ENCODE data around the gene TASL.

DNA sequence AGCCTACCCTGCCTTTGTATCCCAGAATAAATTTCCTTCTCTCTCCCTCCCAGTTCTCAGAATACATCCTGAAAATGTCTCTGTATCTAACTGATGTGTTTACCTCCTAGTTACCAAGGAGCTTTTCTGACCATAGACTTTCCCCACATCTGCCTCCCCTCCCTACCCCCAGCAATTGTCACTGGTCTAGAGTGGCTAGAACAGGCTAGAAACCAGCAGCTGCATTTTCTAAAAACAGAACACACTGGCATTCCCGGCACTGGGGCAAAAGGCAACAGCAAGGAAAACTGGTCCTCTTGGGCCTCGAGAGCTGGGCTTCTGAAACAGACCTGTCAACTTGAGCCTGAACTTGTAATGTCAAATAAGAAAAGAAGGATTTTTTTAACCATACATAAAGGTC lies 16.4 kb downstream of the TASL start:
- TF ChIP-seq SIN3A (IDR thresholded peaks at IDR 0.05; ENCODE audit: borderline replicate concordance, insufficient read depth, low read depth, low read length) (no peak), CTCF (IDR thresholded peaks at IDR 0.05) (no peak), POLR2AphosphoS5 (IDR thresholded peaks at IDR 0.05; ENCODE audit: low read depth, low read length) (no peak)

Data from Panc1 (cell line).